ENCODE data around the gene PPP1R13B.
"Not testable (repeated sequence)": the region's sequence is repeated elsewhere in the genome, so short reads cannot be mapped to it uniquely, and the experiment has no call there.

PPP1R13B gene

DNA sequence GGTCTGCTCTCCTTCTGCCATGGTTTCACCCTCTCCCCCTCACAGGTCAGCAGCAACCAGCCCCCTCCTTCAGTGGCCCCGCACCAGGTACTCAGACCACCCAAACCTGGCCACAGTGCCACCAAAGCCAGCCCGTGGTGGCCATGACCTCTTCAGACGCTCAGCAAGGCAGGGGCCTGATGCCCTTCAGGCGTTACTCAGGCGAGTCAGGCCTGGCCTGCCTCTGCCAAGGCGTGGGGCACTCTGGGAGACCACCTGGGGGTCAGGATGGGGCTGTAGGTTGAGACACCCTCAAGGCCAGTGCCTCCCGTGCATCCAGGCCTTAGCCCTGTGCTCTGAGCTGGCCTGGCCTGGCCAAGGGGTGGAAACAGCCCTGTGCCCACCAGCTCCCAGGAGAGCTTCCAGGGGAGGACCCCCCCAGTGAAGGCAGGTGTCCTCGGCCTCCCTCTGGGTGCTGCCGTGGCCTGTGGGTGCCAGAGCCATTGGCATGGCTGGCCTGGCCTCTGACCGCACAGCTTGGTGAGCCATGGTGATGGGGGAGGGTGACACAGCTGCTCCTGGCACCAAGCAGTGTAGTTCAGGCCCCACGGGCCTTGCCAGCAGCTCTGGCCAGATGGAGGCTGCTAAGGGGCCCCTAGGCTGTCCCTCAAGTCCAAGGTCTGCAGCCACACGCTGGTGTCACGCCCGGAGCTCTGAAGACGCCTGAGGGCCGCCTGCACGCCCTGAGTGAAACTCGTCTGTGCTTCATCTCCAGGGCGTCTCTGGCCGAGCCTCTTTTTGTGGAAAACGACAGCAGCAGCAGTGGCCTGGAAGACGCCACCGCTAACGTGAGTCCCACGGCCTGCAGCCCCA is 147.2 kb downstream of the PPP1R13B start:
- no peak for DNase-seq (ENCODE audit: low spot score)

DNA sequence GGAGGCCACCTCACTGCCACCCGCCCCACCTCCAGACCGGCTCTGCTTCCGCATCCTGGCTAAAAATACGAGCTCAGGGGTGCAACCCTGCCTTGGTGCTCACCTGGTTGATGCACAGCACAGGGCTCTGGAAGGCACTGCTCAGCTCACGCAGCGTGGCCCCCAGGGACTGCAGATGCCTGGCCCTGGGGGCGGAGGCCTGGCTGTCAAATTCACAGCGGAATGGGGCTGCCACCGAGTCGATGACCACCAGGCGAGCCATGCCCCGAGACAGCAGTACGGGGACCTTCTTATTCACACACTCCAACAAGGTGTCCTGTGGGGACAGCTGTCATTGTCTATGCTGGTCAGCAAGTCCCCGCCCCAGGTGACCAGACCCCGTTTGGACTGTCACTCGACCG is 148.1 kb downstream of the PPP1R13B start:
- no peak for DNase-seq (ENCODE audit: low spot score)

DNA sequence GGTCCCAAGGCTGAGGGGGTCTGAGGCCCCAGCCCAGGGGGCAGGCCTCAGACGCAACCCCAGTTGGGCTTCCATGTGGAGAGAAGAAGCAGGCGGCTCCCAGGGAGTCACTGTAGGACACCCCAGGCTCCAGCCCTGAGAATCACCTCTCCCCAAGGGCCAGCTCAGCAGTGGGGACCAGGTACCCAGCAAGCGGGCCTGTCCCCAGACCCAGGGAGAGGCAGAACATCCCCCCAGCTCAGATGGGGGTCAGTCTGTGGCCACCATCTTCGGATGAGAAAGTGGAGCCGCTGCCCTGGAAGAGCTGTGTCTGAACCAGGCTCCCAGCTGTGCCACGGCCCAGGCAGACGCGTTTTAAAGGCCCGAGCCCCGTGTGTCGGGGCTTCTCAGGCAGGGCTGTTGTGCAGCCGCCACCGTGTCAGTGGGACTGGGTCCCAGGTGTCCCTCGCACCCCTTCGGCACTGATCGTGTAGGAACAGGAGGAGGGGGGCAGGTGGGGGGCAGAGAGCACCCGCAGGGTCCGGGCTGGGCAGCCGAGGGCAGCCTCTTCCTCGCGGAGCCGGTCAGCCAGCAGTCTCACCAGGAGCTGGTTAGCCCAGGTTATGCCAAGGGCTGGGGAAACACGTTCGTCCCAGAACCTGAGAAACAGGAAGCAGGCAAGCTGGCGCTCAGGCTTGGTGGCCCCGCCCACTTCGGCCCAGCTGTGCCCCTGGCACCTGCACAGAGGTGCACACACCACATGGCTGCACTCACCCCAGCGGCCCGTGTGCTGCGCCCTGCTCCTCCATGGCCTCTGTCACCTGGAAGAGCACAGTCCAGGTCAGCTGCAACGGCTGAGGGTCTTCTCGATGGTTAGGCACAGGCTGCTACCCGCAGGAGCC is 148.8 kb downstream of the PPP1R13B start:
- DNase-seq (ENCODE audit: low spot score), result no peak

DNA sequence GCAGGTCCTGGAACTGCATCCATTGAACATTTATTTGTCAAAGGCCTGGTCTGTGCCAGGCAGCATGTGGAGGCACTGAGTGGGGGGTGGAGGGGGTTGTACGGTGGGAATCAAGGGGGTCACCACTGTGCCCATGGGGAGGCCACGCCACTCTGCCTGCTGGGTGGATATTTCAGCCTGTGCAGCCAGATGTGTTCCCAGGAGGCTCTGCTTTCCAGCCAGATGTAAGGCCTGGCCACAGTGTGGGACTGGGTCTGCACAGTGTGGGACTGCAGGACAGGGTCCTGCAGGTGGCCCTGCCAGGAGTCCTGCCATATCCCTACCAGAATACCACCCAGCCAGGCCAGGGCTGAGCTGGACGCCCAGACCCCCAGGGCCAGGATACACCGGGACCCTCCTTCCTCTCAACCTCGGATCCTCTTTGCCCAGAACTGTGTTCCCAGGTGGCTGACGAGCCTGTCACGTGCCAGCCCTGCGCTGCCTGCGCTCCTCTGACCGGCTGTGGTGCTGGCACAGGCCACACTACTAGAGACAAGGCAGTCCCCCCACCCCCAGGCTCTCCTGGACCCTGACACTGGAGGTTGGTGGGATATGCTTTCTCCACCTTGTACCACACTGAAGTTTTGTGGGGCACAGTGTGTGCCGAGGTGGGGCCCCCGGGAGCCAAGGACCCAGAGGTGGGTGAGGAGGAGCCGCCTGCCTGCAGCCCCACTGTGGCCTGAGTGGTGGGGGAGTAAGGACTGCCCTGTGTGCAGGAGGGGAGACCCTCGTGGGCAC is 149.6 kb downstream of the PPP1R13B start:
- no peak for DNase-seq (ENCODE audit: low spot score)

DNA sequence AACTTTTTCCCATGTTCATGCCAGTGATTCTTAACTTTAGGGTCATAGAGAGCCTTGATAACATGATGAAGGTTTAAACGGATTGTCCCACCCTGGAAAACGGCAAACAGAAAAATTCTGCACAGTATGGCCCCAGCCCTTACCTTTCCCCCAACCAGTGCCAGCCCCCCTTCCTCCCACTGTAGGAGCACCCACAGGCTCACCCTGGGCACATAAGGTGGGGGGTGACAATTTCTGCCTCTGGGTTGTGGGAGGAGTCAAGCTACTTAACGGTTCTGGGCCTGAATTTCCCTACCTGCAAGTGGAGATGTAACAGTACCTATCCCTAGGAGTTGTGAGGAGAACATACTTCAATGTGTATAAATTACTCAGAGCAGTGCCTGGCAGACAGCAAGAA is 150.2 kb downstream of the PPP1R13B start:
- no peak for DNase-seq (ENCODE audit: low spot score)

DNA sequence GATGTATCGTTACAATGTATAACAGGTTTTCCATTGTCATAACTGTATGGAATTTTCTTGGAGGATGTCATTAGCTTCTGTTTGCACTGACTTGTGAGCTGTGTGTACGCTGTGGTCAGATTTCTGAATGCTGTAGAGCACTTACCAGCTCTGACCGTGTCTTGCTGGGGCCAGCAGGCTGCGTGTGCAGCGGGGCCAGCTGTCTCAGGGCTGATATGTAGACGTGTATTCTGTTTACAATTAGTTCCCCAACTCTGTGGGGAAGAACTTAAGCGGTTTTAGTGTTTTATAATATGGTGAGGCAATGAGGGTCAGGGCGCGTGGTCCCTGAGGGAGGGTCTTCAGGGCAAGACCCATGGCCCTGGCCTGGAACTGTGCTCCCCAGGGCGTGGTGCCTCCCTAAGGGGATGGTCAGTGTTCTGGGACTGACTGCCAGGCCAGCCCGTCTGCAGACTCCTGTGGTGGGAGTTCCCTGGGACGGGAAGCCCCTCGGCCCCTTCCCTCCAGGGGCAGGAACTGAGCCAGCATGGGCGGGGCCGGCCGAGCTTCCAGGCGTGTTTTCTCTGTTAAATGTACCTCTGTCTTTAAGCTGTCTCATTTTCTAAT is 150.8 kb downstream of the PPP1R13B start:
- DNase-seq (ENCODE audit: low spot score), result no peak

DNA sequence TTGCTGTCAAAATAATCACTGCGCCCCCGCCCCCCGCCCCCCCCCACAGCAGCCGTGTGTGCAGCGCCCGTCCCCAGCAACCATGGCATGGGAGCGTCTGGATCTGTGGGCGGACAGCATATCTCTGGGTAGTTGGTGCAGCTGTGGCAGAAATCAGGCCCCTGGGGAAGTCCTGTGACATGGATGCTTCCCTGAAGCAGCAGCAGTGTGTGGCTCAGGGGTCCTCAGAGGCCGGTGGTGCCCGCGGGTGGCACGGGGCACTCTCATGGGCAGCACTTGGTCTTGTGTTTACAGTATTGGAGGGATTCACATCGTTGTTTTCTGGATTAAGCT is 151.3 kb downstream of the PPP1R13B start:
- DNase-seq (ENCODE audit: low spot score), result no peak

DNA sequence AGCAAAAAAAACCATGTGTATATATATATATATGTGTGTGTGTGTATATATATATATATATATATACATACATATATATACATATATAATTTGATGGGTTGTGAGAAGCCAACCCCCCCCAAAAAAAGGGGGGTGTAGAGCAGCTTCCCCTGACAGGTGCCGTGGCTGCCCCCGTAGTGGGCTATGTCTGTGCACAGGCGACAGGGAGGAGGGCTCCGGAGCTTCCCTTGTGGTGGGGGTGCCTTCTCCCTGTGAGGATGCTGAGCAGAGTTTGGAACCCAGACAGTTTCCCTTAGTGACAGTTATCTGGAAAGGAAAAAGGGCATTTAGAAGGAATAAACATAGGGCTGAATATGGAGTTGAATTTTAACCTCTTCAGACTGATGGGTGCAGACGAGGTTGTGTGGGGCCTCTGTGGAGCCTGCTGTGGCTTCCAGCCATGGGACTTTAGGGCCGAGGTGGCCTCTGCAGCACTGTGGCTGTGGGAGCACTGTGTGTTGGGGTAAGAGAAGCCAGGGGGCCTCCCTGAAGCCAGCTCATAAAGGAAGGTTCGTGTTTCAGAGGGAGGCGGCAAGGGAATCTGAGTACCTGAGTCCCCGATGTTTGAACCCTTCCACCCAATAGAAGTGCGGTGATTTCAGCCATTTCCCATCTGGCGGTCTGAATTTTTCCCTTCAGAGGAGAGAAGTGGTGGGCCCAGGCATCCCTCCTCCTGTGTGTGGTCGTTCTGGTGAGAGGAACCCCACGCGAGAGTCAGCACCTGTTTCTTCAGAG is 151.9 kb downstream of the PPP1R13B start:
- no peak for DNase-seq (ENCODE audit: low spot score)

DNA sequence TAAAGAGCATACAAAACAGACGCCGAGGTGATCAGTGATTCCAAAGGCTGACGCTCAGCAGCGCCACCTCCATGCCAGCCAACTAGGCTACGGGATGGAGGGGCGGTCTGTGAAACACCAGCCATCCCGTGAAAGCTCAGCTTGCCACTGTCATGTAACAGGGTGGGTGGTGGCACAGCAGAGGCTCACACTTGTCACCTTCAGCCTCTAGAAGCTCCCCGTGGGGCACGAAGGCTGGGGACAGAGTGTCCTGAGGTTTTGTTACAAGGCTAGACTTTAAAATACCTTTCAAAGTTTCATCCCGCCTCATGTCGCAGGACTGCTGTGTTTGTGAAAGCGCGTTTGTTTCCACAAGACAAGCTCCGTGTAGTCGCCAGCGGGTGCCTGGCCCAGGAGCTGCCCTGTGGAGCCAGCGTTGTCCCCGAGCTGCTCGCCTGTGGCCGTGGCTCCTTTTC is 152.8 kb downstream of the PPP1R13B start:
- no peak for DNase-seq (ENCODE audit: low spot score)

DNA sequence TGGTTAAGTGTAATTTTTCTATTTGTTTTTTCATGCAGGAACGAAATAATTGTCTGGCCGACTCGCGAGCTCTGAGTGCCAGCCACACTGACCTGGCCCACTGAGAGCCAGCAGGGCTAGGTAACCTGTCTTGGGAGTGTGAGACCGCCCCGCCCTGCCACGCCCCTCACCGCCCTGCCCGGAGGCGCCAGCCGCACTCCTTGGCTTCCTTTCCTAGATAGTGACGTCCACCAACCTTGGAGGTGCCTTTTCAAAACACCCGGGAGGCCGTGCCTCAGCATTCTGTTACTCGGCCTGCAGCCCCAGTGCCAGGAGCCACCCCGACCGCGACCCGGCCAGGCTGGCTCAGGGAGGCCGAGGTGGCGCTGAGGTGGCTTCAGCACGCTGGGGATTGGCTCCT is 153.9 kb downstream of the PPP1R13B start:
- no peak for DNase-seq (ENCODE audit: low spot score)

DNA sequence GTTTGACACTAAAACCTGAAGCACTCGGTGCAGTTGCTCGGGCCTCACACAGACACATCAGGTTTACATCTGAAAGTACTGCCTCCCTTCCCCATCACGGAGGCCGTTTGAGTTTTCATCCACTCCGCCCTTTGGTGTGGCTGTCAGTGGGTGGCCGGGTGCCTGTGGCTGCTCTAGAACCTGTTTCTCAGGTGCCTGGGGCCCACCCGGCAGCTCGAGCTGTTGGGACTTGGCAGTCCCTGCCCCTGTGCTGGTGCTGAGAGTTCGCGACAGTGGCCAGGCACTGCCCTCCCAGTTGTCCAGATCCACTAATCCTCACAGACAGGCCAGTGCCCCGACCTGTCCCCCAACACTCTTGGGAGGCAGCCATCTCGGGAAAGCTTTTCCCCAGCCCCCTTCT is 154.5 kb downstream of the PPP1R13B start:
- no peak for DNase-seq (ENCODE audit: low spot score)

DNA sequence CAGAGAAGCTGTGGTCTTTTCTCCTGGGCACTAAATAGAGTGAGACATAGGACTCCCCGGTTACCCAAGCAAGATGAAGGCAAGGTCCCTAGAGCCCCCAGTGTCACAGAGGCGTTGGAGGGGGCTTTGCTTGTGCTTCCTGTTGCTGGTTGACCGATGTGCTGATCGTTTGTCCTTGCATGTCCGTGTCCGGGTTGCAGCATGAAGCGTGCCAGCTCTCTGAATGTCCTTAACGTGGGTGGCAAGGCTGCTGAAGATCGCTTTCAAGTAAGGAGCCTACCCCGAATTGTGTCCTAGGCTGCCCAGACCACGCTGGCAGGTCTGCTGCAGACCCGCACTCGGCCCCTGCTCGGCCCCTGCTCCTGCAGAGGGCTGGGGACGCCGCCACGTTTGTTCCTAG is 155.2 kb downstream of the PPP1R13B start:
- no peak for DNase-seq (ENCODE audit: low spot score)

DNA sequence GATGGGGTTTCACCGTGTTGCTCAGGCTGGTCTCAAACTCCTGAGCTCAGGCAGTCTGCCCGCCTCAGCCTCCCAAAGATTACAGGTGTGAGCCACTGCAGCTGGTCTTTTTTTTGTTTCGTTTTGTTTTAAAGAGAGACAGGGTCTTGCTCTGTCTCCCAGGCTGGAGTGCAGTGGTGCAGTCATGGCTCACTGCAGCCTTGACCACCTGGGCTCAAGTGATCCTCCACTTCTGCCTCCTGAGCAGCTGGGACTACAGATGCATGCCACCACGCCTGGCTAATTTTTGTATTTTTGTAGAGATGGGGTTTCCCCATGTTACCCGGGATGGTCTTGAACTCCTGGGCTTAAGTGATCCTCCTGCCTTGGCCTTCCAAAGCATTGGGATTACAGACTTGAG is 155.7 kb downstream of the PPP1R13B start:
- not testable (repeated sequence) for DNase-seq (ENCODE audit: low spot score)

DNA sequence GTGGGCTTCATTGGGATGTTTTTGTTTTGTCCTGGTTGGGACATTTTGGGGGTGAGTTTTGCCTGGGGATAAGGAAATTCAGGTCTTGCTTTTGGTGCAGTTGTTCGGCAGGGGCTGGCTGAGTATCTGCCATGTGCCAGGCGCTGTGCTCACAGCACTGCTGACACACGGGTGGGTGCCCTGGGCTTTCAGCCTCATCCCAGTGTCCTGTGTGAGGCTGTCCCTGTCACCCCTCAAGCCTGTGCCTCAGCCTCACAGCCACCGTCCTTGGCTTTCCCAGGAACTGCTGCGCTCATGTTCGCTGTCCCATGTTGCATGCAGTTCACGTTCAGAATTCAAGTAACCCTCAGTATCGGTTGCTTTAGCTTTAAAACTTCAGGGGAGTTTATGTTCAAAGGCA is 157.0 kb downstream of the PPP1R13B start:
- DNase-seq (ENCODE audit: low spot score), result no peak

DNA sequence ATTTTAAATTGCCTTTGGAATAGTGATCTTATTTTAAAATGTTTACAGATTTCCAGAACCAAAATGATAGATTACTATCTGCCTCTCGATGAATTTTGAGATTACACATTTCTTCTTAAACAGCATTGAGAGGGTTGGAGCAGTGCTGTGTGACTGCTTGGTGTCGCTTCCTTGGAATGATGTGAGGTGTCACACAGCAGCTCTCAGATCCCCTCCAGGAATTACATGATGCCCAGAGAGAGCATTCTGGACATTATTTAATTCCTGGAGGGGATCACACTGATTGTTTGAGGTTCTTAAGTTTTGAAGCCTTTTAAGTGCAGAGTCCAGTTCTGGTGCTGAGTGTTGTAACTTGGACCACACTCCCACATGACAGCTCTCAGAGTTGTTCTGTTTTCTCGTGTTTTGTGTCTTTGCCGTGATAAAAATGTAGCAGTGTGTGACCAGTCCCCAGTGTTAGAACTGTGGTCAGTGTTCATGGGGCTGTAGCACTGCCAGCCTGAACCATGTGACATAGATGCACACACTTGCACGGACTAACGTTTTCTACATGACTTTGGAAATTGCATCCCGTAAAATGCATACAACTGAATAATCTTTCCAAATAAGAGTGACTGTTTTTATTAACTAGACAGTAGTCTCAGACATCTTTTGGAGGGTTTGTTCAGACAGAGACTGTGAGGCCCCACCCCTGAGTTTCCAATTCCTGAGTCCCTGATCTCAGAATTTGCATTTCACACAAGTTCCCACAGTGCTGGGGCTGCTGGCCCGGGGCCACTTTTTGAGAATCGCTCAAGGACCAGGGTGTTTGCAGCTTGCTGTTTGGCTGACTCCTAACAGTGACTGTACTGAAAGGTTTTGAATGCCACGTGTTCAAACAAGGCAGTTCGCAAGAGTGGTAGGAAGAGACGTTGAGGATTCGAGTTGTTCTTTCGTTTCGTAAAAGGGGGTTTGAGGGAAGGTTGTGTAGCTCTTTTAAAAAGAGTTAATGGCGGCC is 158.2 kb downstream of the PPP1R13B start:
- peak; percentile 52 for DNase-seq (ENCODE audit: low spot score)

DNA sequence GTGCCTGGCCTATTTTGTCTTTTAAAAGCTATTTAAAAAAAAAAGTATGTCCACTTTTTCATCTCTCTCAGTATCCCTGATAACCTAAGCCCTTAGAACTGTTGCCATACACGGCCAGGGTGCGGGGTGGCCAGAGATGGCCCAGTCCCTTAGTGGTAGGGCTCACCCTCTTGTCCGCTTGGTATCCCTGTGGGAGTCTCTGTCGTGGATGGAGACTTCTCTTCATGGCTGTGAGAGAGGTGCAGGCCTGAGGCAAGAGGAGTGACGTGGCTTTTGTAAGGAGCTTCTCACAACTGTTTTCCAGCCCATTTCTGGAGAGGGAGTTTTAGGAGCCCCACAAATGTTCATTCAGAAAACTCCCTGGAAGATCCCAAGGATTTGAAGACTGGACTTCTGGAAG is 158.9 kb downstream of the PPP1R13B start:
- DNase-seq (ENCODE audit: low spot score), result no peak

DNA sequence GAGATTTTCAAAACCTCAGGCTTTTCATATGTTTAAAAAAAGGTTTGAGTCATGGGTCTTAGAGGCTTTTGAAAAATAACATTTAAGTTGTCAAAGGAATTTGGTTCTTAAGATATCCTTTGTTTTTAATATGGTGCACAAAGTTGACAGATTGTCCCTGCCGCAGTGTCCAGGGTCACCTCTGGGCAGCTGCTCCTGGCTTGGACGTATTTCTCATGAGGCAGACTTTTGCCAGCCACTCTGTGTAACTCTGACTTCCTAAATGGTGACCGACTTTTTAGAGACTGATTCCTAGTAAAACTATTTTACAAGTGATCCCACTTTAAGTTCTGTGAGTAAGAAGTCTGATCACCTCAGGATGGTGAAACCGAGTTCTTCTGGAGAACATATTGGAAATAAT is 159.7 kb downstream of the PPP1R13B start:
- no peak for DNase-seq (ENCODE audit: low spot score)

DNA sequence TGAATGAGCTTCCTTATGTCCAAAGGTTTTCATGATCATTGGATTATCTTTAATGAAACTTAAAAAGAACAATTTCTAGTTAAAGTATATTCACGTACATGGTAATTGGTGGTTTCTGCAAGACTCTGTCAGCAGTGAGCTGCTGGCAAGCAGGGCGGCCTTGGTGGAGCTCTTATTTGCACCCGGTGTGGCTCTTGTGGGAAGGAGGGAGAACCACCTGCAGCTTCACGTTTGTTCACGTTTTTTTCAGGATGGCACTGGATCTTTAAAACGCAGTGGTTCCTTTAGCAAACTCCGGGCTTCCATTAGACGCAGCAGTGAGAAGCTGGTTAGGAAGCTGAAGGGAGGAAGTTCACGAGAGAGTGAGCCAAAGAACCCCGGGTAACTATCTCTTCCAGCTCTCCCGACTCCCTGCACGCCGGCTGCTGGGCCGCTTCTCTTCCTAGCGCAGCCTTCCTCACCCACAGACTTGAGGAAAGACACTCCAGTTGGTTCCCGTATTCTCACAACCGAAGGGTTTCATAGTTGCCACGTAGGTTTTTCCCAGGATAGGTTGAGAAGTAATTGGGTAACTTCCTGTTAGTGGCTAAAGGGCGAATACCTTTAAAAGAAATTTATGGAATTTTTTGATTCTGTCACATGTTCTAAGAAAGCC is 160.4 kb downstream of the PPP1R13B start:
- no peak for DNase-seq (ENCODE audit: low spot score)
